ENCODE measurements around the gene PRRT3.

The PRRT3 gene

GRCh38 chr3:9934235-9934621 lies 18.0 kb downstream of the PRRT3 start:
- POLR2A ChIA-PET: interaction anchor here (0.8 to 4.3 kb wide), 6 partner anchors 9 to 91 kb away, joined by 3 to 52 read pairs (median 12); partner anchors contain the start of genes JAGN1 and RPUSD3
- DNase-seq (ENCODE audit: extremely low spot score): no peak
- CTCF ChIA-PET: interaction anchor here (0.6 to 3.5 kb wide), 2 partner anchors 10 to 12 kb away, joined by 3 to 26 read pairs; no protein-coding TSS in a partner anchor
- TF ChIP-seq BHLHE40 (IDR thresholded peaks at IDR 0.05; ENCODE audit: borderline replicate concordance) (no peak), FOXM1 (IDR thresholded peaks at IDR 0.05; ENCODE audit: borderline replicate concordance) (no peak), ARNT (IDR thresholded peaks at IDR 0.05) (no peak), FOXK2 (IDR thresholded peaks at IDR 0.05) (no peak), HDGF (IDR thresholded peaks at IDR 0.05; ENCODE audit: borderline replicate concordance) (no peak), NFRKB (IDR thresholded peaks at IDR 0.05) (no peak)

GRCh38 chr3:9933561-9934234 lies 18.5 kb downstream of the PRRT3 start, which contains the start of gene CRELD1:
TSS of gene CRELD1 (plus strand) at chr3:9933834. CDS start at chr3:9934439, 605 bp downstream.
- TF ChIP-seq ARNT (IDR thresholded peaks at IDR 0.05) (no peak), SUZ12 (IDR thresholded peaks at IDR 0.05) (no peak), BHLHE40 (IDR thresholded peaks at IDR 0.05; ENCODE audit: borderline replicate concordance) (no peak), CTBP1 (IDR thresholded peaks at IDR 0.05; ENCODE audit: borderline replicate concordance) (no peak), L3MBTL2 (conservative IDR thresholded peaks at IDR 0.05) (peak; percentile 84), NFRKB (IDR thresholded peaks at IDR 0.05) (no peak)
- ChIA-PET POLR2A (interaction anchor here (0.5 to 4.3 kb wide), 17 partner anchors 9 to 499 kb away, joined by 3 to 52 read pairs (median 6); partner anchors contain the start of genes ARPC4, IL17RC, IL17RE and JAGN1), CTCF (interaction anchor here (0.6 to 3.5 kb wide), 6 partner anchors 9 to 86 kb away, joined by 3 to 26 read pairs (median 3); partner anchors contain the start of gene JAGN1)
- peak; percentile 94 for DNase-seq (ENCODE audit: extremely low spot score)

GRCh38 chr3:9932843-9933560 lies 19.2 kb downstream of the PRRT3 start:
- peak; percentile 79 for DNase-seq (ENCODE audit: extremely low spot score)
- ChIA-PET CTCF (interaction anchor here (0.6 to 3.5 kb wide), 10 partner anchors 9 to 830 kb away, joined by 3 to 26 read pairs (median 3); partner anchors contain the start of genes IL17RE and JAGN1), POLR2A (interaction anchor here (0.5 to 4.3 kb wide), 20 partner anchors 10 to 500 kb away, joined by 3 to 52 read pairs (median 4); partner anchors contain the start of genes ARPC4, IL17RC, IL17RE and JAGN1)
- TF ChIP-seq L3MBTL2 (conservative IDR thresholded peaks at IDR 0.05): peak; percentile 96
- no peak for TF ChIP-seq ZNF384 (IDR thresholded peaks at IDR 0.05)
- peak; percentile 52; the same call in 1 of the 2 replicates for TF ChIP-seq CTBP1 (IDR thresholded peaks at IDR 0.05; ENCODE audit: borderline replicate concordance)
- peak; percentile 40; the same call in 1 of the 2 replicates for TF ChIP-seq FOXM1 (IDR thresholded peaks at IDR 0.05; ENCODE audit: borderline replicate concordance)

- POLR2A ChIA-PET: interaction anchor here (1.0 to 4.3 kb wide), 11 partner anchors 9 to 89 kb away, joined by 3 to 52 read pairs (median 6); partner anchors contain the start of genes IL17RE and RPUSD3
- DNase-seq (ENCODE audit: extremely low spot score): no peak
- no peak for TF ChIP-seq FOXK2 (IDR thresholded peaks at IDR 0.05)
- TF ChIP-seq ARNT (IDR thresholded peaks at IDR 0.05): no peak
- no peak for TF ChIP-seq TARDBP (IDR thresholded peaks at IDR 0.05)
- no peak for TF ChIP-seq ELF4 (IDR thresholded peaks at IDR 0.05)
- TF ChIP-seq LEF1 (IDR thresholded peaks at IDR 0.05; ENCODE audit: borderline replicate concordance): no peak
- TF ChIP-seq CTBP1 (IDR thresholded peaks at IDR 0.05; ENCODE audit: borderline replicate concordance): no peak
- TF ChIP-seq FOXA1 (IDR thresholded peaks at IDR 0.05): no peak
- TF ChIP-seq BHLHE40 (IDR thresholded peaks at IDR 0.05; ENCODE audit: borderline replicate concordance): no peak
- no peak for TF ChIP-seq NFRKB (IDR thresholded peaks at IDR 0.05)
- no peak for TF ChIP-seq L3MBTL2 (conservative IDR thresholded peaks at IDR 0.05)
- TF ChIP-seq SP1 (IDR thresholded peaks at IDR 0.05): no peak
- no peak for TF ChIP-seq SUZ12 (IDR thresholded peaks at IDR 0.05)
- TF ChIP-seq ZNF384 (IDR thresholded peaks at IDR 0.05): no peak
- TF ChIP-seq FOXM1 (IDR thresholded peaks at IDR 0.05; ENCODE audit: borderline replicate concordance): no peak
- CTCF ChIA-PET: interaction anchor here (0.7 to 3.5 kb wide), 7 partner anchors 9 to 44 kb away, joined by 3 to 26 read pairs (median 7); partner anchors contain the start of genes IL17RE and JAGN1
Observed at GRCh38 chr3:9932535-9932842, 19.7 kb downstream of the PRRT3 start.

- POLR2A ChIA-PET: interaction anchor here (0.8 to 4.2 kb wide), 2 partner anchors 12 to 88 kb away, joined by 3 to 36 read pairs; no protein-coding TSS in a partner anchor
- no peak for TF ChIP-seq HDGF (IDR thresholded peaks at IDR 0.05; ENCODE audit: borderline replicate concordance)
- TF ChIP-seq BHLHE40 (IDR thresholded peaks at IDR 0.05; ENCODE audit: borderline replicate concordance): no peak
- no peak for TF ChIP-seq CTBP1 (IDR thresholded peaks at IDR 0.05; ENCODE audit: borderline replicate concordance)
- no peak for TF ChIP-seq LEF1 (IDR thresholded peaks at IDR 0.05; ENCODE audit: borderline replicate concordance)
- TF ChIP-seq PKNOX1 (IDR thresholded peaks at IDR 0.05): no peak
- no peak for TF ChIP-seq FOXA1 (IDR thresholded peaks at IDR 0.05)
- no peak for TF ChIP-seq ARNT (IDR thresholded peaks at IDR 0.05)
- TF ChIP-seq SUZ12 (IDR thresholded peaks at IDR 0.05): no peak
- TF ChIP-seq FOXM1 (IDR thresholded peaks at IDR 0.05; ENCODE audit: borderline replicate concordance): no peak
- TF ChIP-seq FOXK2 (IDR thresholded peaks at IDR 0.05): no peak
- no peak for TF ChIP-seq TARDBP (IDR thresholded peaks at IDR 0.05)
- CTCF ChIA-PET: interaction anchor here (0.5 to 2.2 kb wide), 5 partner anchors 11 to 87 kb away, joined by 3 to 7 read pairs (median 4); partner anchors contain the start of gene RPUSD3
- no peak for DNase-seq (ENCODE audit: extremely low spot score)
Observed at GRCh38 chr3:9930804-9931418, 21.3 kb downstream of the PRRT3 start.

GRCh38 chr3:9928158-9928557 lies 24.1 kb downstream of the PRRT3 start:
- TF ChIP-seq SP1 (IDR thresholded peaks at IDR 0.05) (no peak), ZNF384 (IDR thresholded peaks at IDR 0.05) (no peak), FOXM1 (IDR thresholded peaks at IDR 0.05; ENCODE audit: borderline replicate concordance) (no peak), TARDBP (IDR thresholded peaks at IDR 0.05) (no peak), FOXK2 (IDR thresholded peaks at IDR 0.05) (no peak), LEF1 (IDR thresholded peaks at IDR 0.05; ENCODE audit: borderline replicate concordance) (no peak), CTBP1 (IDR thresholded peaks at IDR 0.05; ENCODE audit: borderline replicate concordance) (no peak), NFRKB (IDR thresholded peaks at IDR 0.05) (no peak)
- no peak for DNase-seq (ENCODE audit: extremely low spot score)
- ChIA-PET POLR2A (no interaction called here), CTCF (no interaction called here)

Measured in HEK293T (cell line).